ENCODE data around the gene SERPINA10.

DNA sequence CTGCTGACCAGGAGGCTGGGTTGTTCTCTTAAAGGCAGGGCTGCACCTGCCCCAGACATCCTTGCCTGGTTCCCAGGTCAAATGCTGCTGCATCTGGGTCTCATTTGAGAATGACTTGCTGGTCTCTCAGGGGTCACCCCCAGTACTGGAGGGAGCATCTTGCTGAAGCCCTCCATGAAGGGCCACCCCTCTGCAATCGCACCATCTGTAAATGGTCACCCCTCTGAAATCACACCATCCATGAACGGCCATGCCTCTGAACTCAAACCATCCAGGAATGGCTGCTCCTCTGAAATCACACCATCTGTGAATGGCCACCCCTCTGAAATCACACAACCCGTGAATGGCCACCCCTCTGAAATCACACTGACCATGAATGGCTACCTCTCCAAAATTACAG is 37.4 kb upstream of the SERPINA10 start:
- TF ChIP-seq, protein P1, sequence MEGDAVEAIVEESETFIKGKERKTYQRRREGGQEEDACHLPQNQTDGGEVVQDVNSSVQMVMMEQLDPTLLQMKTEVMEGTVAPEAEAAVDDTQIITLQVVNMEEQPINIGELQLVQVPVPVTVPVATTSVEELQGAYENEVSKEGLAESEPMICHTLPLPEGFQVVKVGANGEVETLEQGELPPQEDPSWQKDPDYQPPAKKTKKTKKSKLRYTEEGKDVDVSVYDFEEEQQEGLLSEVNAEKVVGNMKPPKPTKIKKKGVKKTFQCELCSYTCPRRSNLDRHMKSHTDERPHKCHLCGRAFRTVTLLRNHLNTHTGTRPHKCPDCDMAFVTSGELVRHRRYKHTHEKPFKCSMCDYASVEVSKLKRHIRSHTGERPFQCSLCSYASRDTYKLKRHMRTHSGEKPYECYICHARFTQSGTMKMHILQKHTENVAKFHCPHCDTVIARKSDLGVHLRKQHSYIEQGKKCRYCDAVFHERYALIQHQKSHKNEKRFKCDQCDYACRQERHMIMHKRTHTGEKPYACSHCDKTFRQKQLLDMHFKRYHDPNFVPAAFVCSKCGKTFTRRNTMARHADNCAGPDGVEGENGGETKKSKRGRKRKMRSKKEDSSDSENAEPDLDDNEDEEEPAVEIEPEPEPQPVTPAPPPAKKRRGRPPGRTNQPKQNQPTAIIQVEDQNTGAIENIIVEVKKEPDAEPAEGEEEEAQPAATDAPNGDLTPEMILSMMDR (IDR thresholded peaks at IDR 0.05), result no peak
- TF ChIP-seq POLR2A (IDR thresholded peaks at IDR 0.05), result no peak

Data from heart left ventricle (tissue), 13 donors.